HUDEP-2 (cell line): ENCODE results near the gene FASTK.

Experiments used
- DNase-seq, 76 experiments: peaks; one replicate each; lab custom pipeline; 2025; ENCODE audit not compliant: unreplicated experiment in 76 of 76; lab: John Stamatoyannopoulos, UW

The FASTK gene

GRCh38 chr7:151118108-151119054, 37.8 kb upstream of the FASTK start:
- no peak for DNase-seq

- no peak for DNase-seq
Measured at GRCh38 chr7:151117565-151117964, 37.0 kb upstream of the FASTK start.

- no peak for DNase-seq
Measured at GRCh38 chr7:151116603-151117440, 36.2 kb upstream of the FASTK start.

GRCh38 chr7:151115836-151116418, 35.3 kb upstream of the FASTK start:
- DNase-seq: peak in 3 of 76 experiments; percentile 3 to 9 (median 4)

GRCh38 chr7:151115121-151115835, 34.7 kb upstream of the FASTK start:
- no peak for DNase-seq

- no peak for DNase-seq
Measured at GRCh38 chr7:151114151-151115090, 33.8 kb upstream of the FASTK start.

GRCh38 chr7:151113344-151114150, 32.9 kb upstream of the FASTK start:
- DNase-seq: peak in 39 of 76 experiments; percentile 3 to 63 (median 25)

GRCh38 chr7:151110941-151111645, 30.5 kb upstream of the FASTK start:
- peak in 62 of 76 experiments; percentile 9 to 77 (median 49) for DNase-seq

GRCh38 chr7:151110236-151110940, 29.8 kb upstream of the FASTK start:
- no peak for DNase-seq

- peak in 2 of 76 experiments; percentile 9 to 13 for DNase-seq
Measured at GRCh38 chr7:151109094-151110048, 28.8 kb upstream of the FASTK start.

GRCh38 chr7:151107882-151108281, 27.3 kb upstream of the FASTK start:
- DNase-seq: no peak

GRCh38 chr7:151104411-151105235, 24.0 kb upstream of the FASTK start:
- DNase-seq: no peak

- DNase-seq: no peak
Measured at GRCh38 chr7:151103973-151104372, 23.4 kb upstream of the FASTK start.

GRCh38 chr7:151102991-151103390, 22.4 kb upstream of the FASTK start:
- DNase-seq: no peak
